ENCODE results near the gene FRAS1.

DNA sequence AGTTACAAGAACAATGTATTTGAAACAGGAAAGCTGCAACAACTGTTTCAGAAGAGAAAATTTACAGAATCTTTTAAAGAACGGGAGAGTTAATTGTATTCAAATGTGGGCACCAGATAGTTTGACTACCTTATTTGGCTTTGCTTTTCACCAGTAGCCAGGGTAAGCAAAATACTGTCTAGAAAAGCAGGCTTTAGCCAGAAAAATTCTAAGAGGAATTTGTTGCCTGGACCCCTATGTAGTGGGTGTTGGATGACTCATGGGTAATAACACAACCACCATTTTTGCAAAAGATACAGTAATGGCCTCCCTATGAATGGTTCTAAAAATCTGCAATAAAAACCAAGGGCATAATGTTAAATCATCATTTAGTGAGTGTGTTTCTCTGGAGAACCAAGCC is 261.0 kb downstream of the FRAS1 start:
- TF ChIP-seq, protein P1, sequence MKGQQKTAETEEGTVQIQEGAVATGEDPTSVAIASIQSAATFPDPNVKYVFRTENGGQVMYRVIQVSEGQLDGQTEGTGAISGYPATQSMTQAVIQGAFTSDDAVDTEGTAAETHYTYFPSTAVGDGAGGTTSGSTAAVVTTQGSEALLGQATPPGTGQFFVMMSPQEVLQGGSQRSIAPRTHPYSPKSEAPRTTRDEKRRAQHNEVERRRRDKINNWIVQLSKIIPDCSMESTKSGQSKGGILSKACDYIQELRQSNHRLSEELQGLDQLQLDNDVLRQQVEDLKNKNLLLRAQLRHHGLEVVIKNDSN (CRISPR knock-in tag; IDR thresholded peaks at IDR 0.05): no peak
- no peak for TF ChIP-seq JUN (CRISPR knock-in tag; IDR thresholded peaks at IDR 0.05)
- TF ChIP-seq, protein P2, sequence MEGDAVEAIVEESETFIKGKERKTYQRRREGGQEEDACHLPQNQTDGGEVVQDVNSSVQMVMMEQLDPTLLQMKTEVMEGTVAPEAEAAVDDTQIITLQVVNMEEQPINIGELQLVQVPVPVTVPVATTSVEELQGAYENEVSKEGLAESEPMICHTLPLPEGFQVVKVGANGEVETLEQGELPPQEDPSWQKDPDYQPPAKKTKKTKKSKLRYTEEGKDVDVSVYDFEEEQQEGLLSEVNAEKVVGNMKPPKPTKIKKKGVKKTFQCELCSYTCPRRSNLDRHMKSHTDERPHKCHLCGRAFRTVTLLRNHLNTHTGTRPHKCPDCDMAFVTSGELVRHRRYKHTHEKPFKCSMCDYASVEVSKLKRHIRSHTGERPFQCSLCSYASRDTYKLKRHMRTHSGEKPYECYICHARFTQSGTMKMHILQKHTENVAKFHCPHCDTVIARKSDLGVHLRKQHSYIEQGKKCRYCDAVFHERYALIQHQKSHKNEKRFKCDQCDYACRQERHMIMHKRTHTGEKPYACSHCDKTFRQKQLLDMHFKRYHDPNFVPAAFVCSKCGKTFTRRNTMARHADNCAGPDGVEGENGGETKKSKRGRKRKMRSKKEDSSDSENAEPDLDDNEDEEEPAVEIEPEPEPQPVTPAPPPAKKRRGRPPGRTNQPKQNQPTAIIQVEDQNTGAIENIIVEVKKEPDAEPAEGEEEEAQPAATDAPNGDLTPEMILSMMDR (IDR thresholded peaks at IDR 0.05): no peak
- TF ChIP-seq, protein P3, sequence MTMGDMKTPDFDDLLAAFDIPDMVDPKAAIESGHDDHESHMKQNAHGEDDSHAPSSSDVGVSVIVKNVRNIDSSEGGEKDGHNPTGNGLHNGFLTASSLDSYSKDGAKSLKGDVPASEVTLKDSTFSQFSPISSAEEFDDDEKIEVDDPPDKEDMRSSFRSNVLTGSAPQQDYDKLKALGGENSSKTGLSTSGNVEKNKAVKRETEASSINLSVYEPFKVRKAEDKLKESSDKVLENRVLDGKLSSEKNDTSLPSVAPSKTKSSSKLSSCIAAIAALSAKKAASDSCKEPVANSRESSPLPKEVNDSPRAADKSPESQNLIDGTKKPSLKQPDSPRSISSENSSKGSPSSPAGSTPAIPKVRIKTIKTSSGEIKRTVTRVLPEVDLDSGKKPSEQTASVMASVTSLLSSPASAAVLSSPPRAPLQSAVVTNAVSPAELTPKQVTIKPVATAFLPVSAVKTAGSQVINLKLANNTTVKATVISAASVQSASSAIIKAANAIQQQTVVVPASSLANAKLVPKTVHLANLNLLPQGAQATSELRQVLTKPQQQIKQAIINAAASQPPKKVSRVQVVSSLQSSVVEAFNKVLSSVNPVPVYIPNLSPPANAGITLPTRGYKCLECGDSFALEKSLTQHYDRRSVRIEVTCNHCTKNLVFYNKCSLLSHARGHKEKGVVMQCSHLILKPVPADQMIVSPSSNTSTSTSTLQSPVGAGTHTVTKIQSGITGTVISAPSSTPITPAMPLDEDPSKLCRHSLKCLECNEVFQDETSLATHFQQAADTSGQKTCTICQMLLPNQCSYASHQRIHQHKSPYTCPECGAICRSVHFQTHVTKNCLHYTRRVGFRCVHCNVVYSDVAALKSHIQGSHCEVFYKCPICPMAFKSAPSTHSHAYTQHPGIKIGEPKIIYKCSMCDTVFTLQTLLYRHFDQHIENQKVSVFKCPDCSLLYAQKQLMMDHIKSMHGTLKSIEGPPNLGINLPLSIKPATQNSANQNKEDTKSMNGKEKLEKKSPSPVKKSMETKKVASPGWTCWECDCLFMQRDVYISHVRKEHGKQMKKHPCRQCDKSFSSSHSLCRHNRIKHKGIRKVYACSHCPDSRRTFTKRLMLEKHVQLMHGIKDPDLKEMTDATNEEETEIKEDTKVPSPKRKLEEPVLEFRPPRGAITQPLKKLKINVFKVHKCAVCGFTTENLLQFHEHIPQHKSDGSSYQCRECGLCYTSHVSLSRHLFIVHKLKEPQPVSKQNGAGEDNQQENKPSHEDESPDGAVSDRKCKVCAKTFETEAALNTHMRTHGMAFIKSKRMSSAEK (CRISPR knock-in tag; IDR thresholded peaks at IDR 0.05; ENCODE audit: borderline replicate concordance): no peak
- no peak for TF ChIP-seq ESRRA (CRISPR knock-in tag; IDR thresholded peaks at IDR 0.05; ENCODE audit: borderline replicate concordance)
- TF ChIP-seq, protein P4, sequence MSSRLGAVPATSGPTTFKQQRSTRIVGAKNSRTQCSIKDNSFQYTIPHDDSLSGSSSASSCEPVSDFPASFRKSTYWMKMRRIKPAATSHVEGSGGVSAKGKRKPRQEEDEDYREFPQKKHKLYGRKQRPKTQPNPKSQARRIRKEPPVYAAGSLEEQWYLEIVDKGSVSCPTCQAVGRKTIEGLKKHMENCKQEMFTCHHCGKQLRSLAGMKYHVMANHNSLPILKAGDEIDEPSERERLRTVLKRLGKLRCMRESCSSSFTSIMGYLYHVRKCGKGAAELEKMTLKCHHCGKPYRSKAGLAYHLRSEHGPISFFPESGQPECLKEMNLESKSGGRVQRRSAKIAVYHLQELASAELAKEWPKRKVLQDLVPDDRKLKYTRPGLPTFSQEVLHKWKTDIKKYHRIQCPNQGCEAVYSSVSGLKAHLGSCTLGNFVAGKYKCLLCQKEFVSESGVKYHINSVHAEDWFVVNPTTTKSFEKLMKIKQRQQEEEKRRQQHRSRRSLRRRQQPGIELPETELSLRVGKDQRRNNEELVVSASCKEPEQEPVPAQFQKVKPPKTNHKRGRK (CRISPR knock-in tag; IDR thresholded peaks at IDR 0.05; ENCODE audit: borderline replicate concordance): no peak
- TF ChIP-seq, protein P5, sequence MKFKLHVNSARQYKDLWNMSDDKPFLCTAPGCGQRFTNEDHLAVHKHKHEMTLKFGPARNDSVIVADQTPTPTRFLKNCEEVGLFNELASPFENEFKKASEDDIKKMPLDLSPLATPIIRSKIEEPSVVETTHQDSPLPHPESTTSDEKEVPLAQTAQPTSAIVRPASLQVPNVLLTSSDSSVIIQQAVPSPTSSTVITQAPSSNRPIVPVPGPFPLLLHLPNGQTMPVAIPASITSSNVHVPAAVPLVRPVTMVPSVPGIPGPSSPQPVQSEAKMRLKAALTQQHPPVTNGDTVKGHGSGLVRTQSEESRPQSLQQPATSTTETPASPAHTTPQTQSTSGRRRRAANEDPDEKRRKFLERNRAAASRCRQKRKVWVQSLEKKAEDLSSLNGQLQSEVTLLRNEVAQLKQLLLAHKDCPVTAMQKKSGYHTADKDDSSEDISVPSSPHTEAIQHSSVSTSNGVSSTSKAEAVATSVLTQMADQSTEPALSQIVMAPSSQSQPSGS (CRISPR knock-in tag; IDR thresholded peaks at IDR 0.05; ENCODE audit: borderline replicate concordance, low read depth): no peak
- no peak for TF ChIP-seq ZNF423 (CRISPR knock-in tag; IDR thresholded peaks at IDR 0.05)
- no peak for TF ChIP-seq ETV6 (CRISPR knock-in tag; IDR thresholded peaks at IDR 0.05)

Data from WTC11 (cell line).